AG04449 (cell line): ENCODE measurements around the gene RNF144A.
A peak's percentile ranks its signal among the peaks of the same experiment; 100 is the strongest.

Experiments
- CTCF ChIA-PET: fragments of 350-600 bp; formaldehyde crosslinking; extraction: SDS; loops from one replicate; lab custom pipeline; 2021; ENCODE audit warnings: antibody characterized with exemption; lab: Yijun Ruan, JAX
- POLR2A ChIA-PET: fragments of 400-600, 350-600 bp; formaldehyde crosslinking; extraction: SDS; loops from one replicate; lab custom pipeline; 2020; ENCODE audit warnings: antibody characterized with exemption, inconsistent platforms; lab: Yijun Ruan, JAX
- DNase-seq: peaks from one replicate; pipeline ENCODE4 v3.0.0-alpha.2; 2010; ENCODE audit warnings: low read depth, low spot score
- H3K4me3 ChIP-seq: 2 replicates; pipeline ENCODE4 v1.5.1; 2011; ENCODE audit warnings: low read depth, mild to moderate bottlenecking, control low read depth, low read length
- TF ChIP-seq, protein P1 (sequence below): IDR thresholded peaks from one replicate; pipeline ENCODE4 v1.5.1; 2011; ENCODE audit warnings: mild to moderate bottlenecking, moderate library complexity, low read length, control low read depth, inconsistent platforms; ENCODE audit not compliant: insufficient read depth; ENCODE audit errors: missing control alignments

RNF144A gene

DNA sequence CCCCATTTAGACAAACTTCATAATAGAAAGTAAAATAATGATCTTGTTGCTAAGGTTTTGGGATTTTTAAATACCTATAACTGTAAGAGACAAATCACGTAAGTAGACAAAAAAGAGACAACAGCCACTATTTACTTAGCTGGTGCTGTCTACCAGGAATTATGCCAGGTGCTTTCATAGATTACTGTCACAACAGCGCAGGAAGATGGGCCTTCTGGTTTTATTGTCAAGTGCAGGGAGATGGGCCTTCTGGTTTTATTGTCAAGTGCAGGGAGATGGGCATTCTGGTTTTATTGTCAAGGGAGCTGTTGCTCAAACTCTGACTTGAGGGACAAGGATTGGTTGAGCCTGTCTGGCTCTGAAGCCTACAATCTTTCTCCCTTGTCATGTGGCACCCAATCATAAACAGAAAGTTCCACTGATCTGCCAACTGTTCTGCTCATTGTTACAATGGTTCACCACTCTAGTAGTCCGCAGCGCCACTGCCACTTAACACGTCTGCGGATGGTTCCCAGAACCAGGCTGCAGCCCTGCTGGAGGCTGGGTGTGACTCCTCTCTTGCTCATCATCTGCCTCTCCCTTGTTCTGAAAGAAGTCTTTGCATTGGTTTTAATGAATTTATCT is 95.0 kb downstream of the RNF144A start:
- no peak for DNase-seq
- ChIA-PET POLR2A (no interaction called here), CTCF (interaction anchor here (1.1 to 2.5 kb wide), 4 partner anchors 9 to 115 kb away, joined by 3 to 15 read pairs (median 3); no protein-coding TSS in a partner anchor)
- TF ChIP-seq, protein P1, sequence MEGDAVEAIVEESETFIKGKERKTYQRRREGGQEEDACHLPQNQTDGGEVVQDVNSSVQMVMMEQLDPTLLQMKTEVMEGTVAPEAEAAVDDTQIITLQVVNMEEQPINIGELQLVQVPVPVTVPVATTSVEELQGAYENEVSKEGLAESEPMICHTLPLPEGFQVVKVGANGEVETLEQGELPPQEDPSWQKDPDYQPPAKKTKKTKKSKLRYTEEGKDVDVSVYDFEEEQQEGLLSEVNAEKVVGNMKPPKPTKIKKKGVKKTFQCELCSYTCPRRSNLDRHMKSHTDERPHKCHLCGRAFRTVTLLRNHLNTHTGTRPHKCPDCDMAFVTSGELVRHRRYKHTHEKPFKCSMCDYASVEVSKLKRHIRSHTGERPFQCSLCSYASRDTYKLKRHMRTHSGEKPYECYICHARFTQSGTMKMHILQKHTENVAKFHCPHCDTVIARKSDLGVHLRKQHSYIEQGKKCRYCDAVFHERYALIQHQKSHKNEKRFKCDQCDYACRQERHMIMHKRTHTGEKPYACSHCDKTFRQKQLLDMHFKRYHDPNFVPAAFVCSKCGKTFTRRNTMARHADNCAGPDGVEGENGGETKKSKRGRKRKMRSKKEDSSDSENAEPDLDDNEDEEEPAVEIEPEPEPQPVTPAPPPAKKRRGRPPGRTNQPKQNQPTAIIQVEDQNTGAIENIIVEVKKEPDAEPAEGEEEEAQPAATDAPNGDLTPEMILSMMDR, result no peak
- no peak overlapping the region for H3K4me3 ChIP-seq

DNA sequence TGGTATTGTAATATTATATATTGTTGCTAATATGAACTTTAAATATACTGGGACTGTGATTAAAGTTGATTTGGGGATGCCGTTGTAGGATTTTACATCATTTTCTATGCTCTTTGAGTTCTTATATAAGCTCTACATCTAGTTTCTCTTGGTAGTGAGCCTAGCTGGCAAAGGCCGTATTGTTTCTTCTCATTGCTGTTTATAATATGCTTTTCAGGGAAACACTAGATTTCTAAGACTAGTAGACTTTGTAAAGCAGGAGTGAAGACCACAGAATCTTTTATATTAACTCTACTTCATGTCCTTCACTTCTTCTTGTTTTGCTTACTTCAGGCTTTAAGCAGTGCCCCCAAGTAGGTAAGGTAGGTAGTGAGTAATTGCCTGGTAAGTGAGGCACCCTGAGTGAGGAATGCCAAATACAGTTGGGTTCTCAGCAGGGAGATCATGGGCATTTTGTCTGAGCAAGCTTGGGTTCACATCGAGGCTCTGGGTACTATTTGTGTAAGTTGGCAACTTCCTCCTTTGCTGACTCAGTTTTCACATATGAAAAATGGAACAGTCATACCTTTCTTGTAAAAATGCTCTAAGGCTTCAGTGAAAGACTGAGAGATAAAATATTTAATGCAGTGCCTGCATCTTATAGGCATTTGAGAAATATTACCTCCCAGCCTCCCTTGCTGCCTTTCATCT is 96.4 kb downstream of the RNF144A start:
- ChIA-PET CTCF (interaction anchor here (0.7 to 2.5 kb wide), 2 partner anchors 21 to 30 kb away, joined by 3 to 15 read pairs; no protein-coding TSS in a partner anchor), POLR2A (no interaction called here)
- TF ChIP-seq, protein P1, result no peak
- no peak overlapping the region for H3K4me3 ChIP-seq
- no peak for DNase-seq

DNA sequence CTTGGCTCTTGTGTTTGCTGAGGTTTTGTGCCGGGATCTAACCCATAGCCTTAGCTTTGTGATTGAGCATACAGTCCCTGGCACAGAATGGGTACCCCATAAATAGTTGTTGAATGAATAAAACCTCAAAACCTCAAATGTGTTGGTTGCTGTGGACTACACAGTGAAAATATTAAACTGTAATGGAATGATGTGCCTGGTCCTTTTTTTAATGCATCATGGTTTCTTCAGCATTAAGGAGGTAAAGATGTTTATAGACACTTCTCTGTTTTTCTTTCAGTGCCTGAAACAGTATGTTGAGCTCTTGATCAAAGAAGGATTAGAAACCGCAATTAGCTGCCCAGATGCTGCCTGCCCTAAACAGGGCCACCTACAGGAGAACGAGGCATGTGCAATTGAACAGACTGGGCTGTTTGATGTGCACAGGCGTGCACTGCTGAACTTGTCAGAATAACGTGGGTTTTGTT is 97.0 kb downstream of the RNF144A start:
- no peak overlapping the region for H3K4me3 ChIP-seq
- ChIA-PET POLR2A (no interaction called here), CTCF (interaction anchor here (0.7 to 1.2 kb wide), 2 partner anchors 16 to 20 kb away, joined by 3 to 5 read pairs; no protein-coding TSS in a partner anchor)
- TF ChIP-seq, protein P1, result peak; percentile 55
- DNase-seq, result no peak

DNA sequence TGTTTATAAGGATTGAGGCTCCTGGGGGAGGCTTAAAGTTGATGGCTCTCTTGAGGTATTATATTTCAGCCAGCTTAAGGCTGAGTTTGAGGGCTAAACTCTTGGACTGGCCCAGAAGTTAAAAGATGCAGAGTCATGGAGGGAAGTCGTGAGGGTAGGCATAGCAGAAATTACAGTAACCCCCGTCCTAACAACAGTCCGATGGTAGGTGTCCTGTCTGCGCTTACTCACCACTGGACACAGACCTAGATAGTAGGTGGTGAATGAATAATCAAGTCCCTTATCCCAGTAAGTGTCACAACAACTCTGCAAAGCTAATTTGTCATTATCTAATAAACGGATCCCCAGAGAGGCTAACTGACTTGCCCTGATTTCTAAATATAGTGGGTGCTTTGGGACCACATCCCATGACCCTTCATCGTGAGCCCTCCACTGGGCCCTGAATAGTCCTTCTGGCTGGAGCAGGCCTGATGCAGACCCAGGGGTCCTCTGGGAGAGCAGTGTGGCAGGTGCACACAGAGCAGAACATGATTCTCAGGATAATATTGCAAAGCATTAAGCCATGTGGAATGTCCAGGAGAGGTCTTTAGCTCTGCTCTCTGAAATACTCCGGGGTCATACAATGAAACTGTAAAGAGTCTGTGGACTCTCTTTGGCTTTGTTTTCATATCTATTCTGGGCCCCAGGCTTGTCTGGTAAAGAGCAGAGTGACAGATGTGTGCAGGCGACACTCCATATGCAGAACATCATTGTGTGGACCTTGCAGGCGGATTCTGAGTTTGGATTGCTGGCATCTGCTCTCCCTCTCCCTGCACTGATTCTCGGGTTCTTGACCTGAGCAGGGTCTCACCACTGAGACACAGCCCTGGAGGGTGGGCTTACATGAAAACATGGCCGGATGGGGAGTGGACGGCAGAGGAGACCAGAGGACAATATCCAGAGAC is 98.1 kb downstream of the RNF144A start:
- no peak overlapping the region for H3K4me3 ChIP-seq
- POLR2A ChIA-PET, result no interaction called here
- DNase-seq, result no peak
- TF ChIP-seq, protein P1, result no peak
- CTCF ChIA-PET, result interaction anchor here (1.2 to 2.0 kb wide), 3 partner anchors 15 to 29 kb away, joined by 5 to 7 read pairs (median 5); no protein-coding TSS in a partner anchor

DNA sequence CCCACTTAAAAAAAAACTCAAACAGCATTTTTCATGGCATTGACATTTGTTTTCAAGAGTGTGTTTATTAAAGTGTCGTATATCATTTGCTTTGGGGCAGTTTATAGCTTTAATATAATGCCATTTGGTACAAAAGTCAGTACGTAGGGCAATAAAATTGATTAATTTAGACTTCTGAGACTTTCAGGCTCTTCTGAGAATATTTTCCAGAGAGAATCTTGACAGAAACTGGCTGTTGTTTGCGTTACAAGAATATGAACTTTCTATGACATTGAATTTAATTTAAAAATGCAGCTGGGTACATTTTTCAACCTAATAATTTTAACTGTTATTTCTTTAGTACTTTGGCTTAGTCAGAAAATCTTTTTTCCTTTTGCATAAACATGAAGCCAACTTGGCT is 98.9 kb downstream of the RNF144A start:
- H3K4me3 ChIP-seq, result no peak overlapping the region
- TF ChIP-seq, protein P1, result no peak
- ChIA-PET POLR2A (no interaction called here), CTCF (interaction anchor here (1.5 to 2.0 kb wide), 2 partner anchors 20 to 28 kb away, joined by 5 to 7 read pairs; no protein-coding TSS in a partner anchor)
- no peak for DNase-seq
